Measurements from ENCODE around the gene ATAD1.
"Not testable (repeated sequence)": the region's sequence is repeated elsewhere in the genome, so short reads cannot be mapped to it uniquely, and the experiment has no call there.

Gene ATAD1, protein sequence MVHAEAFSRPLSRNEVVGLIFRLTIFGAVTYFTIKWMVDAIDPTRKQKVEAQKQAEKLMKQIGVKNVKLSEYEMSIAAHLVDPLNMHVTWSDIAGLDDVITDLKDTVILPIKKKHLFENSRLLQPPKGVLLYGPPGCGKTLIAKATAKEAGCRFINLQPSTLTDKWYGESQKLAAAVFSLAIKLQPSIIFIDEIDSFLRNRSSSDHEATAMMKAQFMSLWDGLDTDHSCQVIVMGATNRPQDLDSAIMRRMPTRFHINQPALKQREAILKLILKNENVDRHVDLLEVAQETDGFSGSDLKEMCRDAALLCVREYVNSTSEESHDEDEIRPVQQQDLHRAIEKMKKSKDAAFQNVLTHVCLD

GRCh38 chr10:87817609-87818504, at the start of gene ATAD1:
TSS of gene ATAD1 (minus strand) at chr10:87818226. CDS start at chr10:87814599, 3,627 bp downstream.
- DNase-seq (ENCODE audit: low read depth), result peak; percentile 85

GRCh38 chr10:87867453-87867852, 49.4 kb upstream of the ATAD1 start:
- DNase-seq (ENCODE audit: low read depth), result no peak

DNA sequence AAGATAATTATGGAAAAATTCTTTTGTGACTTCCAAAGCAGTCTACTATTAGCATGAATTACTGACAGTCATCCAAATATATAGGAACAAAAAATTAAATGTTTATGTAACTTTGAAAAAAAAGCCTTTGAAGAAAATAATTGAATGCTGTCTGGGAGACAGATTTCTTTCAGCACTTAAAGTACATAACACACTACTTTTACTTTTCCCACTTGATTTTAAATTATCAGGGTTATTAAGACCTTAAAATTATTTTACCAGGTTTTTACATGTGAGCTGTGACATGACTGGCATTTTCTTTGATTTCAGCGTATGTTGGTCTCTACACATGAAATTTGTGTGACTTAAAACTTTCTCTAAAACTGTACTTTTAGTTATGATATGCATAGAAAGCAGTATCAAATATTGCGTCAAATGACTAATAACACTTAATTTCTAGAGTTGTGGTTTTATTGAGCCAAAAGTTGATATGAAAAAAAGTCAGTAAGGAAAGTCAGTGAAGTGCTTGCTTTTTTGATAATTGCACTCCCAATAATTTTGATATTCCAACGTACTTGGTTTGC, 48.5 kb upstream of the ATAD1 start:
- peak; percentile 16 for DNase-seq (ENCODE audit: low read depth)

DNA sequence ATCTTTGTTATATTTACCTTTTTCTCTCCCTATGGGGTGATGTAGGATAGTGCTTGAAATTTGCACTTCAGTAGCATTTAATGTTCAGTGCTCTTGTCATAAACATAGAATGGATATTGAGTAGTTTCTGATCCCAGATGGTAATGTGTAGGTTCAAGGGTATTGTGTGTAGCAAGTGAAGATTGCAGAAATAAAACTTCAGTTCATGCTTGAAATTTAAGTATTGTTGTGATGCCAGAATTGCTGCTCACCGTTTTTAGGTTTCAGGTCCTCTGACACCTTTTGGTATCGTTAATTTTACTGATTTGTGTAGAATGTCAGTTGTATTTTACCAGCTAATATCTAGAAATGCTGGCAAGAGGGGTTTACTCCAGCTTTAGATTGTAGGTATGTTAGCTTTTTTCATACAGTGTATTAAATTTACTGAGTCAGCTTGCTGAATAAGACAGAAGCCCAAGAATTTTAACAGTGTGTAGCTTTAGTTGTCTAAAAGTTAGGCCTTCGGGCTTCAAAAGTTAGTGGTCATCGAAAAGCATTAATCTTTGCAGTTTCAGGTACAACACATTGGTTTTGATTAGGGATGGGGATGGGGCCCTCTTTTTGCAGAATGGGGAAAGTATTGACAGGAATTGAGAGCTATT, 47.3 kb upstream of the ATAD1 start:
- peak; percentile 22 for DNase-seq (ENCODE audit: low read depth)

- peak; percentile 37 for DNase-seq (ENCODE audit: low read depth)
Measured at GRCh38 chr10:87864496-87865059, 46.6 kb upstream of the ATAD1 start.

DNA sequence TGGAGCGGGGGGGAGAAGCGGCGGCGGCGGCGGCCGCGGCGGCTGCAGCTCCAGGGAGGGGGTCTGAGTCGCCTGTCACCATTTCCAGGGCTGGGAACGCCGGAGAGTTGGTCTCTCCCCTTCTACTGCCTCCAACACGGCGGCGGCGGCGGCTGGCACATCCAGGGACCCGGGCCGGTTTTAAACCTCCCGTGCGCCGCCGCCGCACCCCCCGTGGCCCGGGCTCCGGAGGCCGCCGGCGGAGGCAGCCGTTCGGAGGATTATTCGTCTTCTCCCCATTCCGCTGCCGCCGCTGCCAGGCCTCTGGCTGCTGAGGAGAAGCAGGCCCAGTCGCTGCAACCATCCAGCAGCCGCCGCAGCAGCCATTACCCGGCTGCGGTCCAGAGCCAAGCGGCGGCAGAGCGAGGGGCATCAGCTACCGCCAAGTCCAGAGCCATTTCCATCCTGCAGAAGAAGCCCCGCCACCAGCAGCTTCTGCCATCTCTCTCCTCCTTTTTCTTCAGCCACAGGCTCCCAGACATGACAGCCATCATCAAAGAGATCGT, 46.0 kb upstream of the ATAD1 start:
- peak; percentile 46 for DNase-seq (ENCODE audit: low read depth)

DNA sequence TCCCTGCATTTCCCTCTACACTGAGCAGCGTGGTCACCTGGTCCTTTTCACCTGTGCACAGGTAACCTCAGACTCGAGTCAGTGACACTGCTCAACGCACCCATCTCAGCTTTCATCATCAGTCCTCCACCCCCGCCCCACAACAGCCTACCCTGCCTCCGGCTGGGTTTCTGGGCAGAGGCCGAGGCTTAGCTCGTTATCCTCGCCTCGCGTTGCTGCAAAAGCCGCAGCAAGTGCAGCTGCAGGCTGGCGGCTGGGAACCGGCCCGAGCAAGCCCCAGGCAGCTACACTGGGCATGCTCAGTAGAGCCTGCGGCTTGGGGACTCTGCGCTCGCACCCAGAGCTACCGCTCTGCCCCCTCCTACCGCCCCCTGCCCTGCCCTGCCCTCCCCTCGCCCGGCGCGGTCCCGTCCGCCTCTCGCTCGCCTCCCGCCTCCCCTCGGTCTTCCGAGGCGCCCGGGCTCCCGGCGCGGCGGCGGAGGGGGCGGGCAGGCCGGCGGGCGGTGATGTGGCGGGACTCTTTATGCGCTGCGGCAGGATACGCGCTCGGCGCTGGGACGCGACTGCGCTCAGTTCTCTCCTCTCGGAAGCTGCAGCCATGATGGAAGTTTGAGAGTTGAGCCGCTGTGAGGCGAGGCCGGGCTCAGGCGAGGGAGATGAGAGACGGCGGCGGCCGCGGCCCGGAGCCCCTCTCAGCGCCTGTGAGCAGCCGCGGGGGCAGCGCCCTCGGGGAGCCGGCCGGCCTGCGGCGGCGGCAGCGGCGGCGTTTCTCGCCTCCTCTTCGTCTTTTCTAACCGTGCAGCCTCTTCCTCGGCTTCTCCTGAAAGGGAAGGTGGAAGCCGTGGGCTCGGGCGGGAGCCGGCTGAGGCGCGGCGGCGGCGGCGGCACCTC, 45.3 kb upstream of the ATAD1 start, which contains the start of the genes KLLN and PTEN:
Gene KLLN, minus strand, starts transcription at position 481 of the 891 bp plus-strand sequence. CDS start 1,046 bp downstream, outside the sequence.
Gene PTEN, plus strand, starts transcription at position 573 of the 891 bp plus-strand sequence. CDS start 845 bp downstream, outside the sequence.
- DNase-seq (ENCODE audit: low read depth), result peak; percentile 92

DNA sequence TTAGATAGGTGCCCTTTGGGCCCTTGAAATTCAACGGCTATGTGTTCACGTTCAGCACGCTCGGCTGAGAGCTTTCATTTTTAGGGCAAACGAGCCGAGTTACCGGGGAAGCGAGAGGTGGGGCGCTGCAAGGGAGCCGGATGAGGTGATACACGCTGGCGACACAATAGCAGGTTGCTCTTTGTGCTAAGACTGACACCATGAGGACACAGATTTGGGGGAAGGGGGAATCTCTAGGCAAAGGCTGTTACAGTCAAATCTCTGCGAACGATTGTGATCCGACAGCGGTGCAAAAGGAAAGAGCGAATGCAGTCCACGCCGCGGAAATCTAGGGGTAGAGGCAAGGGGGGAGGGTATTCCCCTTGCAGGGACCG, 44.6 kb upstream of the ATAD1 start:
- no peak for DNase-seq (ENCODE audit: low read depth)

DNA sequence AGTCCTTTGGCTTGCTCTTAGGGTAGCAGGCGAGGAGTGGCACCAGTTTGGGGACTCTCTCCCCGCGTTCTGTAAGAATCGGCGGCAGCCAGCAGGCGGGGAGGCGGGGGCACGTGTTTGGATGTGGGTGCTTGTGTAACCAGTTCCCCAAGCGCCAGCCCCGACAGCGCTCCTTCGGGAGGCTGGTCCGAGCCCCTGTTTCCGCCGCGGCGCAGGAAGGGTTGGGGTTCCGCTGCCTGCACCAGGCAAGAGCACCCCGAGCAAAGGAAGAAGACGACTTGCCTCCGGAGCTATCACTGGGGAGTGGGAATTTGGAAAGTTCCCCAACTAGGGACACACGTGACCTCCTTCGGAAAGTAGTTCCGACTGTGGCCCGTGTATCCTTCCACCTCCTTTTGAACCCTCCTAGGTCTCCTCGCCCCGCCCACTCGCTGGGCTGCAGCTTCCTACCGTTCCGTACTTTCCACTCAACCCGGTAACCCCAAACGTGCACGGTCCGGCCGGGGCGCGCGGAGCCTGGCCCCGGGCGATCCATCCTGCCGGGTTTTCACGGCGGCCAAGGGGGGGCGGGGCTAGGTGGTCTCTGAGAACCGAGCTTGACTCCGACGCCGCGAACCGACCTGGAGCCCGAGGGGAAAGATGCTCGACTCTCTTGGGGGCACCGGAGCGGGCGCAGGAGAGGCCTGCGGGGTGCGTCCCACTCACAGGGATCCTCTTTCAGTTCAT, 44.1 kb upstream of the ATAD1 start:
- peak; percentile 97 for DNase-seq (ENCODE audit: low read depth)

- DNase-seq (ENCODE audit: low read depth), result peak; percentile 87
Measured at GRCh38 chr10:87861566-87861952, 43.5 kb upstream of the ATAD1 start.

- DNase-seq (ENCODE audit: low read depth), result no peak
Measured at GRCh38 chr10:87860816-87861403, 42.9 kb upstream of the ATAD1 start.

DNA sequence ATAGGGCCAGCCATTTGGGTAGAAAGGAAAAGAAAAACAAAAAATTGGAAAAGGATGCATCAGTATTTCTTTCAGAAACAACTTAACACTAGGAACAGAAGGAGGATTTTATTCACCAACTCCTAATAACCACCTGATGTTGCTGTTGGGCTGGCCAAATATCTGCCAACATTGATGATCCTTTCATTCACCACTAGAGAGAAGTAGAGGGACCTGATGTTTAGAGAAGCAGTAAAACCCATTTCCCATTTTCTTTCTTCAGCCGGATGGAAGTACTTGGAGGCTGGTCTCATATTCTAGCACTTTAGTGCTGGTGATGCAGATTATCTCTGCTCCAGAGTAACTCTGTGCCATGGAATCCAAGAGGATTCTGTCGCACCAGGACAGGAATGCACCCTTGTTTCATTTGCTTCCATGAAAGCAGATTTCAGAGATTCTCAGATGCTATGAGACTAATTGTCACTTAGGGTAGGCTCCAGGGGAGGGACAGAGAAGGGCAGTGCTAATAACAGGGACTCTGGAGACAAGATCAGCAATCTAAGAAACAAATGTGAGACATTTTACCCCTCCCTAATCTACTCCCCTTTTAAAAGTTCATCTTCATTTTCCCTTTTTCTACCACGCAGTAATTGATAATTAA, 42.2 kb upstream of the ATAD1 start:
- DNase-seq (ENCODE audit: low read depth), result peak; percentile 77

- not testable (repeated sequence) for DNase-seq (ENCODE audit: low read depth)
Measured at GRCh38 chr10:87855665-87856064, 37.6 kb upstream of the ATAD1 start.

DNA sequence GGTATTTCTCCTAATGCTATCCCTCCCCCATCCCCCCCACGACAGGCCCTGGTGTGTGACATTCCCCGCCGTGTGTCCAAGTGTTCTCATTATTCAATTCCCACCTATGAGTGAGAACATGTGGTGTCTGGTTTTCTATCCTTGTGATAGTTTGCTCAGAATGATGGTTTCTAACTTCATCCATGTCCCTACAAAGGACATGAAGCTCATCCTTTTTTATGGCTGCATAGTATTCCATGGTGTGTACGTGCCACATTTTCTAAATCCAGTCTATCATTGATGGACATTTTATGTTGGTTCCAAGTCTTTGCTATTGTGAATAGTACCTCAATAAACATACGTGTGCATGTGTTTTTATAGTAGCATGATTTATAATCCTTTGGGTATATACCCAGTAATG, 37.2 kb upstream of the ATAD1 start:
- not testable (repeated sequence) for DNase-seq (ENCODE audit: low read depth)

GRCh38 chr10:87852089-87852488, 34.1 kb upstream of the ATAD1 start:
- DNase-seq (ENCODE audit: low read depth), result no peak

- peak; percentile 74 for DNase-seq (ENCODE audit: low read depth)
Measured at GRCh38 chr10:87850742-87851205, 32.7 kb upstream of the ATAD1 start.

DNA sequence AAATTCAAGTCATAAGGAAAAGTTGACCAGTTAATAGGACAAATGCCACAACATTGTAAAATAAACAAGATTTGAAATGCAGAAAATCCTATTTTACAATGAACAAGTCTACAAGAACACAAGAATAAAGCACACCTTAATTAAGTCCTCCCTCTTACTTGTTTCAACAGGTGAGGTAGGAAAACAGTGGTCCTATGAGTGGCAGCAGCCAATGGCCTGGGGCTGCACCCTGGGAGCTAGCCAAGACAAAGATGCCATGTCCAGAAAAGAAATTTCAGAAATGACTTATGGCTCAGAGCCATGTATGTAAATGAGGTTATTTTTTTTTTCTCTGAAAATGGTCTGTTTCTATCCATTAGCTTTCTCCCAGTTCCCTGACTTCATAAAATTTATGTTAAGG, 31.0 kb upstream of the ATAD1 start:
- DNase-seq (ENCODE audit: low read depth), result no peak

- DNase-seq (ENCODE audit: low read depth), result peak; percentile 30
Measured at GRCh38 chr10:87847550-87847949, 29.5 kb upstream of the ATAD1 start.

DNA sequence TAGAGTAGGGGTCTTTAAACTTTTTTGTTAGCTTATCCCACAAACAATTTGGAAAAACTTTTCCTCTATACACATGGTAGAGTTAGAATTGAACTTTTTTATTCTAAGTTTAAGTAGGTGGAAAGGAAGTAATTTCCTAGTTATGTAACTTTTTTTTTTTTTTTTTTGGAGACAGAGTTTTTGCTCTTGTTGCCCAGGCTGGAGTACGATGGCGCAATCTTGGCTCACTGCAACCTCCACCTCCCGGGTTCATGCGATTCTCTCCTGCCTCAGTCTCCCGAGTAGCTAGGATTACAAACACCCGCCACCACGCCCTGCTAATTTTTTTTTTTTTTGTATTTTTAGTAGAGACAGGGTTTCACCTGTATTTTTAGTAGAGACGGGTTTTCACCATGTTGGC, 28.7 kb upstream of the ATAD1 start:
- DNase-seq (ENCODE audit: low read depth), result not testable (repeated sequence)
